Lower leg skin (tissue), 3 donors: ENCODE results near the gene SLC9A5.

ENCODE experiments used
- CTCF ChIP-seq, 3 donors: fragments of 450-650 bp; IDR thresholded peaks; one replicate each; pipeline ENCODE4 v1.5.1; 2016; ENCODE audit warnings: antibody characterized with exemption in 3 of 3, mild to moderate bottlenecking in 3 of 3, moderate library complexity in 2 of 3
- POLR2A ChIP-seq, 2 donors: fragments of 450-650 bp; IDR thresholded peaks; one replicate each; pipeline ENCODE4 v1.6.1; 2016 to 2017; ENCODE audit warnings: antibody characterized with exemption in 2 of 2, mild to moderate bottlenecking in 1 of 2, moderate library complexity in 1 of 2

- TF ChIP-seq CTCF (IDR thresholded peaks at IDR 0.05): no peak
- TF ChIP-seq POLR2A (IDR thresholded peaks at IDR 0.05): no peak
Observed at GRCh38 chr16:67202426-67202825, 46.4 kb upstream of the SLC9A5 start.
